Measurements from ENCODE around the gene BPIFB6. TPM values are rescaled to one million over a fixed set of nuclear protein-coding genes. Genes with fewer than 3 reads are reported as not detected.
A peak's percentile ranks its signal among the peaks of the same experiment; 100 is the strongest.

BPIFB6 gene
- total RNA-seq, 1 experiment from 2014 or later, result not detected

DNA sequence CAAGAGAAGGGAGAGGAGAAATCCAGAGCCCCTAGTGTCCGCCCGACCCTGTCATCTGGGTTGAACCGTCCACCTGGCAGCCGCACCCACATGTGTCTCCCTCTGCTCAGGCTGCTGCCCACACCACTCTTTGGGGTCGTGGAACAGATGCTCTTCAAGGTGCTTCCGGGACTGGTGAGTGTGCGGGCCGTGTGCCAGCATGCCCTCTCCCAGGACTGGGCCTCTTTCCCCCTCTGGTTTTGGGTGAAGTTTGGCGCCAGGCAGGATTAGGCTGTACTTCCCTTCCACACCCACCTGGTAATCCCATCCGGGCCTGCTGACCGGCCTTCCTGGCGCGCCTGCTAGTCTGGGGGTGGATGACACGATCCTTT is 30.2 kb downstream of the BPIFB6 start (continued):
- TF ChIP-seq ATF2 (CRISPR knock-in tag; IDR thresholded peaks at IDR 0.05; ENCODE audit: borderline replicate concordance, low read depth), result no peak

DNA sequence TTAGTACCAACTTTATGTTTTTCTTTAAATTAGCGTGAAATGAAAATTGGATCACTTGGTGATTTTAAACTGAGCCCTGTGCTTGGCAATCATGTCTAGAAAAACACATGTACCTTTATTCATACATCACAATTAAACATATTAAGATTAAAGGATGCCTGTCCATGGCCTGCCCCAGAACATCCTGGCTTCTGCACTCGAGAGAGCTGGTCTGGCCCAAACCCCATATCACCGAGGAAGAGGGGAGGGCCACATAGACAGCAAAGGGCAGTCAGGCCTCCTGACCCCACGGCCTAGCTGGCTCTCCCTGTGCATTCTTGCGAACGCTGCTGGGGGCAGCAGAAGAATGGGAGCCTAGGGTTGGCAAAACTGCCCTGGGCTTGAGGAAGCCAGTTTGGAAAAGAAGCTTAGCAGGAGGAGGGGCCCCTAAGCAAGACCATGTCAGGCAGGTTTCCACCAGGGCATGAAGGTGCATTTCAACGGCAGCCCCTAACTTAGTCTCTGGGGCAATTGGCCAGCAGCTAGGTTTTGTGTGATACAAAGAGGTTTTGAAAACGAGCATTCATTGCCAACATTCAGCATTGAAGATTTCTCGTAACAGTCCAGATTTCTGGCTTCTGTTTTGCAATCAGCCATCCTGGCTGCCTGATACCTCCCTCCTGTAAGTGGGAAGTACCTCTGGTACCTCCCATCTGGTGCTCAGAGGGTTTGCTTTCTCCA is 30.8 kb downstream of the BPIFB6 start:
- CTCF ChIA-PET, result interaction anchor here (1.0 to 1.1 kb wide), 2 partner anchors 34 to 66 kb away, joined by 3 read pairs; no protein-coding TSS in a partner anchor
- no peaks in the 10 kb centered on the region for H3K27me3 Mint-ChIP-seq (ENCODE audit: low read depth)
- POLR2A ChIA-PET, result no interaction called here
- DNase-seq (ENCODE audit: low spot score) (no peak), ATAC-seq (no peak)
- no peaks in the 10 kb centered on the region for H3K4me1 Mint-ChIP-seq
- no peak overlapping the region for H3K4me3 Mint-ChIP-seq
- no peaks in the 10 kb centered on the region for H3K36me3 Mint-ChIP-seq
- TF ChIP-seq OVOL2 (CRISPR knock-in tag; IDR thresholded peaks at IDR 0.05; ENCODE audit: borderline replicate concordance) (no peak), ZMAT4 (CRISPR knock-in tag; IDR thresholded peaks at IDR 0.05) (no peak), IRF2 (CRISPR knock-in tag; IDR thresholded peaks at IDR 0.05; ENCODE audit: borderline replicate concordance, low read depth) (no peak), GRHL2 (CRISPR knock-in tag; IDR thresholded peaks at IDR 0.05; ENCODE audit: insufficient replicate concordance, severe bottlenecking) (no peak), ZBTB21 (CRISPR knock-in tag; IDR thresholded peaks at IDR 0.05; ENCODE audit: borderline replicate concordance) (no peak), ZNF121 (CRISPR knock-in tag; IDR thresholded peaks at IDR 0.05) (no peak), ATF6 (CRISPR knock-in tag; IDR thresholded peaks at IDR 0.05) (no peak), ZNF263 (CRISPR knock-in tag; IDR thresholded peaks at IDR 0.05; ENCODE audit: low read depth) (no peak)
- TF ChIP-seq, protein P1, sequence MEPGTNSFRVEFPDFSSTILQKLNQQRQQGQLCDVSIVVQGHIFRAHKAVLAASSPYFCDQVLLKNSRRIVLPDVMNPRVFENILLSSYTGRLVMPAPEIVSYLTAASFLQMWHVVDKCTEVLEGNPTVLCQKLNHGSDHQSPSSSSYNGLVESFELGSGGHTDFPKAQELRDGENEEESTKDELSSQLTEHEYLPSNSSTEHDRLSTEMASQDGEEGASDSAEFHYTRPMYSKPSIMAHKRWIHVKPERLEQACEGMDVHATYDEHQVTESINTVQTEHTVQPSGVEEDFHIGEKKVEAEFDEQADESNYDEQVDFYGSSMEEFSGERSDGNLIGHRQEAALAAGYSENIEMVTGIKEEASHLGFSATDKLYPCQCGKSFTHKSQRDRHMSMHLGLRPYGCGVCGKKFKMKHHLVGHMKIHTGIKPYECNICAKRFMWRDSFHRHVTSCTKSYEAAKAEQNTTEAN (CRISPR knock-in tag; IDR thresholded peaks at IDR 0.05), result no peak
- TF ChIP-seq, protein P2, sequence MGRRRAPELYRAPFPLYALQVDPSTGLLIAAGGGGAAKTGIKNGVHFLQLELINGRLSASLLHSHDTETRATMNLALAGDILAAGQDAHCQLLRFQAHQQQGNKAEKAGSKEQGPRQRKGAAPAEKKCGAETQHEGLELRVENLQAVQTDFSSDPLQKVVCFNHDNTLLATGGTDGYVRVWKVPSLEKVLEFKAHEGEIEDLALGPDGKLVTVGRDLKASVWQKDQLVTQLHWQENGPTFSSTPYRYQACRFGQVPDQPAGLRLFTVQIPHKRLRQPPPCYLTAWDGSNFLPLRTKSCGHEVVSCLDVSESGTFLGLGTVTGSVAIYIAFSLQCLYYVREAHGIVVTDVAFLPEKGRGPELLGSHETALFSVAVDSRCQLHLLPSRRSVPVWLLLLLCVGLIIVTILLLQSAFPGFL (CRISPR knock-in tag; IDR thresholded peaks at IDR 0.05; ENCODE audit: borderline replicate concordance), result no peak
- TF ChIP-seq, protein P3, sequence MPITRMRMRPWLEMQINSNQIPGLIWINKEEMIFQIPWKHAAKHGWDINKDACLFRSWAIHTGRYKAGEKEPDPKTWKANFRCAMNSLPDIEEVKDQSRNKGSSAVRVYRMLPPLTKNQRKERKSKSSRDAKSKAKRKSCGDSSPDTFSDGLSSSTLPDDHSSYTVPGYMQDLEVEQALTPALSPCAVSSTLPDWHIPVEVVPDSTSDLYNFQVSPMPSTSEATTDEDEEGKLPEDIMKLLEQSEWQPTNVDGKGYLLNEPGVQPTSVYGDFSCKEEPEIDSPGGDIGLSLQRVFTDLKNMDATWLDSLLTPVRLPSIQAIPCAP (CRISPR knock-in tag; IDR thresholded peaks at IDR 0.05), result no peak
- peak overlapping the region; percentile 55; the same call in 1 of the 2 replicates for H3K27ac Mint-ChIP-seq
- no peaks in the 10 kb centered on the region for H3K9me3 Mint-ChIP-seq

GRCh38 chr20:33062825-33063149 is 31.3 kb downstream of the BPIFB6 start:
- Mint-ChIP-seq H3K36me3 (no peaks in the 10 kb centered on the region), H3K27me3 (ENCODE audit: low read depth) (no peaks in the 10 kb centered on the region), H3K27ac (peak overlapping the region; percentile 32; the same call in 1 of the 2 replicates), H3K4me3 (no peak overlapping the region), H3K4me1 (no peaks in the 10 kb centered on the region), H3K9me3 (no peaks in the 10 kb centered on the region)
- CTCF ChIA-PET, result interaction anchor here (1.0 to 1.1 kb wide), 2 partner anchors 33 to 67 kb away, joined by 3 read pairs; no protein-coding TSS in a partner anchor
- POLR2A ChIA-PET, result no interaction called here
- DNase-seq (ENCODE audit: low spot score) (no peak), ATAC-seq (no peak)
- no peak for TF ChIP-seq HMGA2 (CRISPR knock-in tag; IDR thresholded peaks at IDR 0.05)
- TF ChIP-seq, protein P4, sequence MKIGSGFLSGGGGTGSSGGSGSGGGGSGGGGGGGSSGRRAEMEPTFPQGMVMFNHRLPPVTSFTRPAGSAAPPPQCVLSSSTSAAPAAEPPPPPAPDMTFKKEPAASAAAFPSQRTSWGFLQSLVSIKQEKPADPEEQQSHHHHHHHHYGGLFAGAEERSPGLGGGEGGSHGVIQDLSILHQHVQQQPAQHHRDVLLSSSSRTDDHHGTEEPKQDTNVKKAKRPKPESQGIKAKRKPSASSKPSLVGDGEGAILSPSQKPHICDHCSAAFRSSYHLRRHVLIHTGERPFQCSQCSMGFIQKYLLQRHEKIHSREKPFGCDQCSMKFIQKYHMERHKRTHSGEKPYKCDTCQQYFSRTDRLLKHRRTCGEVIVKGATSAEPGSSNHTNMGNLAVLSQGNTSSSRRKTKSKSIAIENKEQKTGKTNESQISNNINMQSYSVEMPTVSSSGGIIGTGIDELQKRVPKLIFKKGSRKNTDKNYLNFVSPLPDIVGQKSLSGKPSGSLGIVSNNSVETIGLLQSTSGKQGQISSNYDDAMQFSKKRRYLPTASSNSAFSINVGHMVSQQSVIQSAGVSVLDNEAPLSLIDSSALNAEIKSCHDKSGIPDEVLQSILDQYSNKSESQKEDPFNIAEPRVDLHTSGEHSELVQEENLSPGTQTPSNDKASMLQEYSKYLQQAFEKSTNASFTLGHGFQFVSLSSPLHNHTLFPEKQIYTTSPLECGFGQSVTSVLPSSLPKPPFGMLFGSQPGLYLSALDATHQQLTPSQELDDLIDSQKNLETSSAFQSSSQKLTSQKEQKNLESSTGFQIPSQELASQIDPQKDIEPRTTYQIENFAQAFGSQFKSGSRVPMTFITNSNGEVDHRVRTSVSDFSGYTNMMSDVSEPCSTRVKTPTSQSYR (CRISPR knock-in tag; IDR thresholded peaks at IDR 0.05), result no peak
- TF ChIP-seq, protein P1 (CRISPR knock-in tag; IDR thresholded peaks at IDR 0.05), result no peak
- no peak for TF ChIP-seq ZNF138 (CRISPR knock-in tag; conservative IDR thresholded peaks at IDR 0.05)
- TF ChIP-seq NFATC4 (CRISPR knock-in tag; IDR thresholded peaks at IDR 0.05), result no peak
- no peak for TF ChIP-seq NFYB (CRISPR knock-in tag; conservative IDR thresholded peaks at IDR 0.05; ENCODE audit: low read depth)
- TF ChIP-seq ZBTB21 (CRISPR knock-in tag; IDR thresholded peaks at IDR 0.05; ENCODE audit: borderline replicate concordance), result no peak
- TF ChIP-seq ATF3 (CRISPR knock-in tag; conservative IDR thresholded peaks at IDR 0.05), result no peak
